Choroid plexus epithelial cell (primary cell): ENCODE measurements around the gene PREP.

Experiments used
- DNase-seq: peaks from one replicate; pipeline ENCODE4 v3.0.0-alpha.2; 2010; ENCODE audit warnings: low read depth
- H3K4me3 ChIP-seq: 2 replicates; pipeline ENCODE4 v1.5.1; 2011; ENCODE audit warnings: low read depth, mild to moderate bottlenecking, control low read depth, low read length, moderate library complexity
- TF ChIP-seq, protein P1 (sequence below): conservative IDR thresholded peaks from 2 replicates; pipeline ENCODE4 v1.5.1; 2011; ENCODE audit warnings: low read depth, mild to moderate bottlenecking, control low read depth, inconsistent platforms, low read length, moderate library complexity

Gene PREP

GRCh38 chr6:105302617-105303128 is 100.2 kb downstream of the PREP start:
- no peak for DNase-seq
- no peak overlapping the region for H3K4me3 ChIP-seq
- TF ChIP-seq, protein P1, sequence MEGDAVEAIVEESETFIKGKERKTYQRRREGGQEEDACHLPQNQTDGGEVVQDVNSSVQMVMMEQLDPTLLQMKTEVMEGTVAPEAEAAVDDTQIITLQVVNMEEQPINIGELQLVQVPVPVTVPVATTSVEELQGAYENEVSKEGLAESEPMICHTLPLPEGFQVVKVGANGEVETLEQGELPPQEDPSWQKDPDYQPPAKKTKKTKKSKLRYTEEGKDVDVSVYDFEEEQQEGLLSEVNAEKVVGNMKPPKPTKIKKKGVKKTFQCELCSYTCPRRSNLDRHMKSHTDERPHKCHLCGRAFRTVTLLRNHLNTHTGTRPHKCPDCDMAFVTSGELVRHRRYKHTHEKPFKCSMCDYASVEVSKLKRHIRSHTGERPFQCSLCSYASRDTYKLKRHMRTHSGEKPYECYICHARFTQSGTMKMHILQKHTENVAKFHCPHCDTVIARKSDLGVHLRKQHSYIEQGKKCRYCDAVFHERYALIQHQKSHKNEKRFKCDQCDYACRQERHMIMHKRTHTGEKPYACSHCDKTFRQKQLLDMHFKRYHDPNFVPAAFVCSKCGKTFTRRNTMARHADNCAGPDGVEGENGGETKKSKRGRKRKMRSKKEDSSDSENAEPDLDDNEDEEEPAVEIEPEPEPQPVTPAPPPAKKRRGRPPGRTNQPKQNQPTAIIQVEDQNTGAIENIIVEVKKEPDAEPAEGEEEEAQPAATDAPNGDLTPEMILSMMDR, result no peak

DNA sequence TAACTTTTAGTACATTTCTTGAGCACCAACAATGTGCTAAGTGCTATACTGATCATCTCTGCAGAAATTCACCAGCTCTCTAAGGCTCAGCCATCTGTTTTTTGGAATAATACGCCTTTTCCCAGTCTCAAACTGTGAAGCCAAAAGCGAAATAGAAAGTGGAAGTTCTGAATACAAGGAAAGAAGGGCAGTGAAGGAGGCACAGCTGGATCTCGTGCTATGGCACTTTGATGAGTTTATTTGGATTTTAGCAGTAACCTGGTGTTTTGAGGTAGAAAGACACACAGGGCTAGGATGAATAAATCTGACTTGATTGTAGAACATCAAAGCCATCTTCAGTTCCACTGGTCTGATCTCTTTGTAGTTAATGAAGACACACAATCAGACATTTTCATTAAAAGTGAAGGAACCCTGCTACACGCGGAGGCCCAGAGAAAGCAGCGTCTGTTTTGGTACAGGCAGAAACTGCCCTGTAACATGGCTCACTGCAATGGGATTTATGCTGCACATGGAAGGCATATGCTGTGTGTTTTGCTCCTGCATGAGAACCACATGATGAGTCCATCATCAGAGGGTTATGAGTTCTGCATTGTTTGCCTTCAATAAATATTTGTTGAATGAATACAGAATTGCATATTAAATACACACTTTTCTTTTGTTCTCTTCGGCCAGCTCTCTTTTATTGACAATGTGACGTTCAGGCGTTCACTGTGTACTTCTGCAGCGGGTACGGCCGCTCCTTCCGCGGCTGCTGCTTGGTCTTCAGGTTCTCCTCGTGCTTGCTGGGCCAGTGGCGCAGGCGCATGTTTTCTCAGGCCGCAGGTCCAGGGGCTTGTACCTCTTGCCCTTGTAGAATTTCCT is 100.9 kb downstream of the PREP start:
- no peak for DNase-seq
- TF ChIP-seq, protein P1, result no peak
- H3K4me3 ChIP-seq, result no peak overlapping the region

DNA sequence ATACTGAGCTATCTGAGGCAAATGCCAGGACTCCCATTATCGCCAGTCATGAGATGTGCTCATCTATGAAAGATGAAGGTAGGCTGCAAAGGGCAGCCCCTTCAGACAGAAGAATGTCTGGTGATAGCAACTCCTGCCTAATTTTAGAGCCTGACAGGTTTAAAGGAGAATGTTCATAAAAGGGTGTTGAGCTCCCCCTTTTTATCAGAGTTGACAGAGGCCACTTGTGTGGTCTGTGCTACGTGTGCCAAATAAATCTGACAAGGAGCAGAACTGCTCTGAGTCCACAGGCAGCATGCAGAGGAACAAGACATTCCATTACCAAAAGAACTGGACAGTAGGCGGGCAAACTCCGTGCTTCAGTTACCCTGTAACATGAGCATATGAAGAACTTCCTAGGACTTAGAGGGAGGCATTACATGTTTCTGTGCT is 101.8 kb downstream of the PREP start:
- TF ChIP-seq, protein P1, result no peak
- peak; percentile 33 for DNase-seq
- H3K4me3 ChIP-seq, result no peak overlapping the region

GRCh38 chr6:105300090-105300489 is 102.8 kb downstream of the PREP start:
- H3K4me3 ChIP-seq, result no peak overlapping the region
- DNase-seq, result no peak
- TF ChIP-seq, protein P1, result no peak

DNA sequence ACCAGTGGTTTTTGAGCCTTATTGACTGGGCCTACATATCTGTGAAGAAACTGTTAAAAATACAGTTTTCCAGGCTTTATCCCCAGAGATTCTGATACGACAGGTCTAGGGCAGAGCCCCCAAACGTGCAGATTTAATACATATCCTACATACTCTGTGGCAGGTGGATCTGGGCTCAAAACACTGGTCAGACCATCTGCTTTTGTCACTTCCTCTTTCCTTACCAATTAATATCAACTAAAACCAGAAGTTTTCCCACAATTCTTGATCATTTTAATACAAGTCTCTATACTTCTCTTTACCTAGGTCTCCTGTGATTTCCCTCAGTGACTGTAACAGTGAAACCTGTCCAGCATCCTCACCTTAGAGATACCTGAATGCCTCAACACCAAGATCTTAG is 108.8 kb downstream of the PREP start:
- H3K4me3 ChIP-seq, result no peak overlapping the region
- TF ChIP-seq, protein P1, result no peak
- DNase-seq, result no peak

- no peak for DNase-seq
- TF ChIP-seq, protein P1, result no peak
Measured at GRCh38 chr6:105292689-105293339, 110.1 kb downstream of the PREP start.

GRCh38 chr6:105291525-105291924 is 111.4 kb downstream of the PREP start:
- DNase-seq, result no peak
- H3K4me3 ChIP-seq, result no peak overlapping the region
- TF ChIP-seq, protein P1, result no peak

More at GRCh38 chr6:105292689-105293339, 110.1 kb downstream of the PREP start:
- no peak overlapping the region for H3K4me3 ChIP-seq
